IMR-90 (cell line): ENCODE measurements around the gene HPN.

Experiments
- BHLHE40 ChIP-seq: fragments of 150-350 bp; IDR thresholded peaks from 2 replicates; pipeline ENCODE4 v1.6.1; 2016; ENCODE audit warnings: mild to moderate bottlenecking, low read depth, low read length
- CEBPB ChIP-seq: IDR thresholded peaks from 2 replicates; pipeline ENCODE4 v1.6.1; 2012; ENCODE audit warnings: low read depth, low read length, improper control_type of control experiment
- MAZ ChIP-seq: IDR thresholded peaks from 2 replicates; pipeline ENCODE4 v1.6.1; 2012; ENCODE audit warnings: low read depth, mild to moderate bottlenecking, low read length, improper control_type of control experiment, moderate library complexity, borderline replicate concordance
- POLR2A ChIP-seq: IDR thresholded peaks from 2 replicates; pipeline ENCODE4 v1.6.1; 2012; ENCODE audit warnings: mild to moderate bottlenecking, low read depth, low read length
- RAD21 ChIP-seq: IDR thresholded peaks from 2 replicates; pipeline ENCODE4 v1.6.1; 2012; ENCODE audit warnings: low read length, improper control_type of control experiment
- RCOR1 ChIP-seq: IDR thresholded peaks from 2 replicates; pipeline ENCODE4 v1.6.1; 2012; ENCODE audit warnings: mild to moderate bottlenecking, low read length, improper control_type of control experiment; ENCODE audit not compliant: insufficient replicate concordance
- RFX5 ChIP-seq: IDR thresholded peaks from 2 replicates; pipeline ENCODE4 v1.8.0; 2012; ENCODE audit warnings: low read depth, mild to moderate bottlenecking, low read length, moderate library complexity
- USF2 ChIP-seq: fragments of 150-350 bp; IDR thresholded peaks from 2 replicates; pipeline ENCODE4 v1.6.1; 2017; ENCODE audit warnings: mild to moderate bottlenecking, antibody characterized with exemption, low read length, low read depth
- TF ChIP-seq, protein P1 (sequence below): conservative IDR thresholded peaks from 2 replicates; pipeline ENCODE4 v1.5.1; 2012; ENCODE audit warnings: mild to moderate bottlenecking, low read depth, low read length, improper control_type of control experiment

GRCh38 chr19:35052599-35053190 is 11.2 kb downstream of the HPN start:
- TF ChIP-seq, protein P1, sequence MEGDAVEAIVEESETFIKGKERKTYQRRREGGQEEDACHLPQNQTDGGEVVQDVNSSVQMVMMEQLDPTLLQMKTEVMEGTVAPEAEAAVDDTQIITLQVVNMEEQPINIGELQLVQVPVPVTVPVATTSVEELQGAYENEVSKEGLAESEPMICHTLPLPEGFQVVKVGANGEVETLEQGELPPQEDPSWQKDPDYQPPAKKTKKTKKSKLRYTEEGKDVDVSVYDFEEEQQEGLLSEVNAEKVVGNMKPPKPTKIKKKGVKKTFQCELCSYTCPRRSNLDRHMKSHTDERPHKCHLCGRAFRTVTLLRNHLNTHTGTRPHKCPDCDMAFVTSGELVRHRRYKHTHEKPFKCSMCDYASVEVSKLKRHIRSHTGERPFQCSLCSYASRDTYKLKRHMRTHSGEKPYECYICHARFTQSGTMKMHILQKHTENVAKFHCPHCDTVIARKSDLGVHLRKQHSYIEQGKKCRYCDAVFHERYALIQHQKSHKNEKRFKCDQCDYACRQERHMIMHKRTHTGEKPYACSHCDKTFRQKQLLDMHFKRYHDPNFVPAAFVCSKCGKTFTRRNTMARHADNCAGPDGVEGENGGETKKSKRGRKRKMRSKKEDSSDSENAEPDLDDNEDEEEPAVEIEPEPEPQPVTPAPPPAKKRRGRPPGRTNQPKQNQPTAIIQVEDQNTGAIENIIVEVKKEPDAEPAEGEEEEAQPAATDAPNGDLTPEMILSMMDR = no peak
- TF ChIP-seq MAZ (no peak), POLR2A (no peak), USF2 (no peak), RFX5 (no peak), CEBPB (no peak), RAD21 (no peak), RCOR1 (no peak), BHLHE40 (no peak)
